Measurements from ENCODE around the gene RNF130. TPM values are rescaled to one million over a fixed set of nuclear protein-coding genes. Genes with fewer than 3 reads are reported as not detected.
"Not testable (repeated sequence)": the region's sequence is repeated elsewhere in the genome, so short reads cannot be mapped to it uniquely, and the experiment has no call there.

The RNF130 gene
- total RNA-seq, 1 donor from 2014 or later = 104 TPM

- Mint-ChIP-seq H3K9me3 (ENCODE audit: unreplicated experiment) (peaks cover 4% of the 10 kb centered on the region), H3K4me3 (ENCODE audit: unreplicated experiment) (no peak overlapping the region), H3K36me3 (ENCODE audit: unreplicated experiment) (peaks cover 6% of the 10 kb centered on the region), H3K27ac (ENCODE audit: unreplicated experiment) (no peak overlapping the region), H3K27me3 (ENCODE audit: unreplicated experiment) (peaks cover 4% of the 10 kb centered on the region), H3K4me1 (ENCODE audit: low read depth, unreplicated experiment) (peaks cover 5% of the 10 kb centered on the region)
- no peak for TF ChIP-seq CTCF (IDR thresholded peaks at IDR 0.05; ENCODE audit: partially characterized antibody, unreplicated experiment)
- DNase-seq = no peak
These were observed 51.4 kb downstream of the RNF130 start for GRCh38 chr5:180020176-180020575.

- H3K27me3 Mint-ChIP-seq (ENCODE audit: unreplicated experiment) = peaks cover 4% of the 10 kb centered on the region
- H3K36me3 Mint-ChIP-seq (ENCODE audit: unreplicated experiment) = peaks cover 6% of the 10 kb centered on the region
- H3K4me3 Mint-ChIP-seq (ENCODE audit: unreplicated experiment) = no peak overlapping the region
- peaks cover 4% of the 10 kb centered on the region for H3K9me3 Mint-ChIP-seq (ENCODE audit: unreplicated experiment)
- TF ChIP-seq CTCF (IDR thresholded peaks at IDR 0.05; ENCODE audit: partially characterized antibody, unreplicated experiment) = no peak
- no peak for DNase-seq
- peaks cover 2% of the 10 kb centered on the region for H3K4me1 Mint-ChIP-seq (ENCODE audit: low read depth, unreplicated experiment)
- H3K27ac Mint-ChIP-seq (ENCODE audit: unreplicated experiment) = no peak overlapping the region
These were observed 53.1 kb downstream of the RNF130 start for GRCh38 chr5:180018347-180019060.

DNA sequence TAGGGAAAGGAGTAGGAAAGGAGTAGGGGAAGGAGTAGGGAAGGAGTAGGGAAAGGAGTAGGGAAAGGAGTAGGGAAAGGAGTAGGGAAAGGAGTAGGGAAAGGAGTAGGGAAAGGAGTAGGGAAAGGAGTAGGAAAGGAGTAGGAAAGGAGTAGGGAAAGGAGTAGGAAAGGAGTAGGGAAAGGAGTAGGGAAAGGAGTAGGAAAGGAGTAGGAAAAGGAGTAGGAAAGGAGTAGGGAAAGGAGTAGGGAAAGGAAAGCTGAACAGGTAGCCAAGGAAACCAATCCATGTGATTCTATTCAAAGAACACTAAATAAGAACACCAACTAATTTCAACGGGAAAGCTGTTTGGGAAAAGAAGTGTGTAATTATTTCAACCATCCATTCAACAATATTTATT is 56.0 kb downstream of the RNF130 start:
- H3K4me3 Mint-ChIP-seq (ENCODE audit: unreplicated experiment); H3K9me3 Mint-ChIP-seq (ENCODE audit: unreplicated experiment); DNase-seq; H3K27me3 Mint-ChIP-seq (ENCODE audit: unreplicated experiment); H3K36me3 Mint-ChIP-seq (ENCODE audit: unreplicated experiment); H3K27ac Mint-ChIP-seq (ENCODE audit: unreplicated experiment); H3K4me1 Mint-ChIP-seq (ENCODE audit: low read depth, unreplicated experiment): not testable (repeated sequence)

DNA sequence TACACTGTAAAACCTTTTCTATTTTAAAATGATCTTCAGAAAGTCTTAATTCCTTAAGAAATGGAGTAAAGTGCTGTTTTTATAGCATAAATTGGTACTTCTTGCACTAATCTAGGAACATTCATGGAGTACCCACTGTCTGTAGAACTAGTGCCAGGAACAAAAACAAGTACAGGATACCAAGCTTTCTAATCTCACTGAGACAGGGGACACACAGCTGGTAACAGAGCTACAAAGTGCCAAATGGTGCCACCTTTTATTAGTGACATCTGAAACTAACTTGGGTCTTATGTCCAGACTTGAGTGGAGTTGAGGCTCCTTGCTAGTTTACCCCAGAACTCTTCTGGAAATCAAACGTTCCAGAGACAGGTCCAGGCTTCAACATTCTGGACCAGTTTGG is 57.9 kb downstream of the RNF130 start:
- peaks cover under 1% of the 10 kb centered on the region for H3K9me3 Mint-ChIP-seq (ENCODE audit: unreplicated experiment)
- no peak for TF ChIP-seq CTCF (IDR thresholded peaks at IDR 0.05; ENCODE audit: partially characterized antibody, unreplicated experiment)
- DNase-seq = no peak
- no peaks in the 10 kb centered on the region for H3K36me3 Mint-ChIP-seq (ENCODE audit: unreplicated experiment)
- H3K4me1 Mint-ChIP-seq (ENCODE audit: low read depth, unreplicated experiment) = peaks cover 10% of the 10 kb centered on the region
- H3K27me3 Mint-ChIP-seq (ENCODE audit: unreplicated experiment) = no peaks in the 10 kb centered on the region
- H3K4me3 Mint-ChIP-seq (ENCODE audit: unreplicated experiment) = no peak overlapping the region
- H3K27ac Mint-ChIP-seq (ENCODE audit: unreplicated experiment) = no peak overlapping the region

GRCh38 chr5:180012316-180012715 is 59.2 kb downstream of the RNF130 start:
- no peak overlapping the region for H3K27ac Mint-ChIP-seq (ENCODE audit: unreplicated experiment)
- no peaks in the 10 kb centered on the region for H3K36me3 Mint-ChIP-seq (ENCODE audit: unreplicated experiment)
- no peak overlapping the region for H3K4me3 Mint-ChIP-seq (ENCODE audit: unreplicated experiment)

More at GRCh38 chr5:180012316-180012715, 59.2 kb downstream of the RNF130 start:
- TF ChIP-seq CTCF (IDR thresholded peaks at IDR 0.05; ENCODE audit: partially characterized antibody, unreplicated experiment) = no peak
- no peaks in the 10 kb centered on the region for H3K9me3 Mint-ChIP-seq (ENCODE audit: unreplicated experiment)
- peaks cover 21% of the 10 kb centered on the region for H3K4me1 Mint-ChIP-seq (ENCODE audit: low read depth, unreplicated experiment)
- DNase-seq = no peak
- H3K27me3 Mint-ChIP-seq (ENCODE audit: unreplicated experiment) = peaks cover 3% of the 10 kb centered on the region
